Lower leg skin (tissue), 3 donors: ENCODE measurements around the gene NOTCH1.

ENCODE experiments used
- POLR2A ChIP-seq, 2 donors: fragments of 450-650 bp; IDR thresholded peaks; one replicate each; pipeline ENCODE4 v1.6.1; 2016 to 2017; ENCODE audit warnings: antibody characterized with exemption in 2 of 2, mild to moderate bottlenecking in 1 of 2, moderate library complexity in 1 of 2
- TF ChIP-seq, protein P1 (sequence below), 3 donors: fragments of 450-650 bp; IDR thresholded peaks; one replicate each; pipeline ENCODE4 v1.5.1; 2016; ENCODE audit warnings: antibody characterized with exemption in 3 of 3, mild to moderate bottlenecking in 3 of 3, moderate library complexity in 2 of 3

DNA sequence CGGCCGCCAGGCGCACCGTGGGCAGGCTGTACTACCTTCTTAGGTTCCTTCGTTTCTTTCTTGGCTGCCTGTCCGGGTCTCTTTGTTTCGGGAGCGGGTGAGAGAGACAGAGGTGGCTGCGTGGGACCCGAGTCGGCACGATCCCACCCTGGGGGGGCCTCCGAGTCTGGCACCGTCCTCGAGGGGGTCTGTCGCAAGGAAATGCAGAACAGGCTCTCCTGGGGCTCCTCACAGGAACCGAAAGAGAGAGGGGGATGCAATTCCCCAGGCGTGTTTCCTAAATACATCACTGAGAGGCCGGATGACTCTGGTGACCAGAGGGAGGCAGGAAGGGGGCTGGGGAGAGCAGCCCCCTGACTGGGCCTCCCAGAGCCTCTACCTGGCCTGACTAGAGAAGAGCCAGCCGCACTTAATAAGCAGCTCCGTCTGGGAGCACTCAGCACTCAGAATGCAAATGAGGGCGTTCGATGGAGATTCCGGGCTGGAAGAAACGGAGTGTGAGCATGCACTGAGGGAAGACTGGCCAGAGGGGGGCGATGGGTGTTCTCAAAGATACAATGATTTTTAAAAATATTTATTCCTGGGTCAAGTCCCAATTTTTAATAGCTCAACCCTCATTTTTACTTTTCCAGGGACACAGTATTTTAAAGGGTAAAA lies 94.5 kb downstream of the NOTCH1 start:
- TF ChIP-seq, protein P1, sequence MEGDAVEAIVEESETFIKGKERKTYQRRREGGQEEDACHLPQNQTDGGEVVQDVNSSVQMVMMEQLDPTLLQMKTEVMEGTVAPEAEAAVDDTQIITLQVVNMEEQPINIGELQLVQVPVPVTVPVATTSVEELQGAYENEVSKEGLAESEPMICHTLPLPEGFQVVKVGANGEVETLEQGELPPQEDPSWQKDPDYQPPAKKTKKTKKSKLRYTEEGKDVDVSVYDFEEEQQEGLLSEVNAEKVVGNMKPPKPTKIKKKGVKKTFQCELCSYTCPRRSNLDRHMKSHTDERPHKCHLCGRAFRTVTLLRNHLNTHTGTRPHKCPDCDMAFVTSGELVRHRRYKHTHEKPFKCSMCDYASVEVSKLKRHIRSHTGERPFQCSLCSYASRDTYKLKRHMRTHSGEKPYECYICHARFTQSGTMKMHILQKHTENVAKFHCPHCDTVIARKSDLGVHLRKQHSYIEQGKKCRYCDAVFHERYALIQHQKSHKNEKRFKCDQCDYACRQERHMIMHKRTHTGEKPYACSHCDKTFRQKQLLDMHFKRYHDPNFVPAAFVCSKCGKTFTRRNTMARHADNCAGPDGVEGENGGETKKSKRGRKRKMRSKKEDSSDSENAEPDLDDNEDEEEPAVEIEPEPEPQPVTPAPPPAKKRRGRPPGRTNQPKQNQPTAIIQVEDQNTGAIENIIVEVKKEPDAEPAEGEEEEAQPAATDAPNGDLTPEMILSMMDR (IDR thresholded peaks at IDR 0.05) = no peak
- no peak for TF ChIP-seq POLR2A (IDR thresholded peaks at IDR 0.05)
